ENCODE measurements around the gene DNAAF5. TPM values are rescaled to one million over a fixed set of nuclear protein-coding genes. Genes with fewer than 3 reads are reported as not detected.

Gene DNAAF5
- total RNA-seq, 2 donors from 2014 or later = 17.9 to 46.5 TPM

DNA sequence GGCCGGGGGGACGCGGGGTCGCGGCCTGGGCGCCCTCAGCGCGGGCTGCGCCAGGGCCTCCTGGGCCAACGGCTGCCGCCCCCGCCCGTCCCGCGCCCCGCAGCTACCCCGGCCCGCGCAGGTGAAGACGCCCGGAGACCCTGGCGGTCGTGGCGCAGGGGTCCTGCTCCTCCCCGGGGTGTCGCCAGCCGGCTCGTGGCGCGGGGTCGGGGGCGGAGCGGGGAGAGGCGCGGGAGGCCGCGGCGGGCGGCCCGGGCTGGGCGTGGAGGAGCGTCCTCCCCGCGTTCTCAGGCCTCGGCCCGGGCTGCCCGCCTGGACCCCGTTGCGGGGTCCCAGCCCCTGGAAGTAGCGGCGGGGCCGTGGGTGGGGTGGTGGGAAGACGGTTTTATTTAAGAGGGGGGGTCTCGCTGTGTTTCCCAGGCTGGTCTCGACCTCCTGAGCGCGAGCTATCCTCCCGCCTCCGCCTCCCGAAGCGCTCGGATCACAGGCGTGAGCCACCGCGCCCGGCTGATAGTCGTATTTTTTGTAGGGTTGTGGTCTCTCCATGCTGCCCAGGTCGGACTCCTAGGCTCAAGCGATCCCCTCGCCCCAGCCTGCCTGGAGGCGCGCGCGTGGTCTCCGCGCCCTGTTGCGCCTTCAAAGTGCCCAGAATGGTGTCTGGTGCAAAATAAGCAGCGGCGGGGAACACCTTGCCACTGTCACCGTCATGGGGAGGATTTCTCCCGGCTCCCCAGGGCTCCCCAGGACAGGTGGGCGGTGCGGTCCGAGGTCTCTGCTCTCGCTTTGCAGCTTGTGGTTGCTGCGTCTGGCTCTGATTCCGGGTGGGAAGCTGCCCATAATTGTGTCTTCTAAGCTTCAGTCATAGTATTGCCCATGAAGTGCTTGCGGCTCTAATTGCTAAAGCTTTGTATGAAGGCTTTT lies 90.5 kb downstream of the DNAAF5 start:
- intact Hi-C loops (cut with DNase I) = no loop called here
- peak in 2 of 4 donors; percentile 38 to 46 for DNase-seq
- H3K4me1 ChIP-seq = peaks cover 49% of the 10 kb centered on the region

DNA sequence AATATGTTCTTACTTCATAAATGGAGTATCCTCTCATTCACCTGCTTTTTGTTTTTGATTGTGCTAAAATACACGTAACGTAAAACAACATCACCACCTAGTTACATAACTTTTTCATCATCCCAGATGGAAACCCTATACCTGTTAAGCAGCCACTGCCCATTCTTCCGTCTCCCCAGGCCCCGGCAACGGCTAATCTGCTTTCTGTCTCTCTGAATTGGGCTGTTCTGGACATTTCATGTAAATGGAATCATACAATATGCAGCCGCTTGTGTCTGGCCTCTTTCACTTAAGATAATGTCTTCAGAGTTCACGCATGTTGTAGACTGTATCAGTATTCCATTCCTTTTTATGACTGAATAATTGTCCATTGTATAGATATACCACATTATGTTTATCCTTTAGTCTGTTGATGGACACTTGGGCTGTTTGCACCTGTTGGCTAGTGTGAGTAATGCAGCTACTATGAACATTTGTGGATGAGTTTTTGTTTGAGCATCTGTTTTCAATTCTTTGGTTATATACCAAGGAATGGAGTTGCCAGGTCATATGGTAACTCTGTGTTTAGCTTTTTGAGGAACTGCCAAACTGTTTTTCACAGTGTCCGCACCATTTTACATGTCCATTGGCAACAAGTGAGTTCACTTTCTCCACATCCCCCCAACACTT lies 91.7 kb downstream of the DNAAF5 start:
- DNase-seq (no peak), ATAC-seq (no peak)
- peaks cover 0 to 4% (median 0%) of the 10 kb centered on the region in 3 donors for H3K9me3 ChIP-seq
- 86 to 88% methylated on average over 7 to 8 of the region's 8 CpGs for WGBS, 2 donors
- H3K27ac ChIP-seq = peak overlapping the region in 1 of 4 donors; percentile 78
- H3K36me3 ChIP-seq (replicated peaks in 1 of 2; ENCODE audit: insufficient read depth in 1 of 2, low read depth in 2 of 2) = no peaks in the 10 kb centered on the region
- peaks cover 50% of the 10 kb centered on the region for H3K4me1 ChIP-seq
- no peaks in the 10 kb centered on the region for H3K27me3 ChIP-seq
- H3K4me3 ChIP-seq = no peak overlapping the region
- intact Hi-C loops (cut with DNase I) = no loop called here
- TF ChIP-seq, protein P1, sequence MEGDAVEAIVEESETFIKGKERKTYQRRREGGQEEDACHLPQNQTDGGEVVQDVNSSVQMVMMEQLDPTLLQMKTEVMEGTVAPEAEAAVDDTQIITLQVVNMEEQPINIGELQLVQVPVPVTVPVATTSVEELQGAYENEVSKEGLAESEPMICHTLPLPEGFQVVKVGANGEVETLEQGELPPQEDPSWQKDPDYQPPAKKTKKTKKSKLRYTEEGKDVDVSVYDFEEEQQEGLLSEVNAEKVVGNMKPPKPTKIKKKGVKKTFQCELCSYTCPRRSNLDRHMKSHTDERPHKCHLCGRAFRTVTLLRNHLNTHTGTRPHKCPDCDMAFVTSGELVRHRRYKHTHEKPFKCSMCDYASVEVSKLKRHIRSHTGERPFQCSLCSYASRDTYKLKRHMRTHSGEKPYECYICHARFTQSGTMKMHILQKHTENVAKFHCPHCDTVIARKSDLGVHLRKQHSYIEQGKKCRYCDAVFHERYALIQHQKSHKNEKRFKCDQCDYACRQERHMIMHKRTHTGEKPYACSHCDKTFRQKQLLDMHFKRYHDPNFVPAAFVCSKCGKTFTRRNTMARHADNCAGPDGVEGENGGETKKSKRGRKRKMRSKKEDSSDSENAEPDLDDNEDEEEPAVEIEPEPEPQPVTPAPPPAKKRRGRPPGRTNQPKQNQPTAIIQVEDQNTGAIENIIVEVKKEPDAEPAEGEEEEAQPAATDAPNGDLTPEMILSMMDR (IDR thresholded peaks at IDR 0.05) = peak in 5 of 7 experiments; percentile 24 to 42 (median 33)
- no peak for TF ChIP-seq POLR2A (IDR thresholded peaks at IDR 0.05)

More for the DNA sequence above, 90.5 kb downstream of the DNAAF5 start:
- Histone ChIP-seq H3K9me3 (peaks cover 0 to 3% (median 0%) of the 10 kb centered on the region in 3 donors), H3K27ac (peak overlapping the region; percentile 77 to 91 (median 79)), H3K27me3 (no peaks in the 10 kb centered on the region), H3K4me3 (peak overlapping the region; percentile 49 to 63), H3K36me3 (replicated peaks in 1 of 2; ENCODE audit: insufficient read depth in 1 of 2, low read depth in 2 of 2) (no peaks in the 10 kb centered on the region)
- ATAC-seq = peak; percentile 22
- TF ChIP-seq, protein P1 (IDR thresholded peaks at IDR 0.05) = no peak
- peak in 1 of 3 donors; percentile 41 for TF ChIP-seq POLR2A (IDR thresholded peaks at IDR 0.05)
- WGBS, 2 donors = 1 to 2% methylated on average over 11 to 74 of the region's 88 CpGs

DNA sequence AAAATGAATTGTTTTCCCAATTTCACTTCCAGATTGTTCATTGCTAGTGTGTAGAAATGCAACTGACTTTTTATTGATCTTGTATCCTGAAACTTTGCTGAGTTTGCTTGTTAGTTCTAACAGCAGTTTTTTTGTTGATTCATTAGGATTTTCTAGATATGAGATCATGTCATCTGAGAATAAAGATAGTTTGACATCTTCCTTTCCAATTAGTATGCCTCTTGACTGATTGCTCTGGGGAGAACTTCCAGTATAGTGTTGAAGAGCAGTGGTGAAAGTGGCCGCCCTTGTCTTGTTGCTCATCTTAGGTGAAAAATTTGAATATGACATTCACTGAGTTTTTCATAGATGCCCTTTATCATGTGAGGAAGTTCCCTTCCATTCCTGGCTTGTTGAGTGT lies 93.8 kb downstream of the DNAAF5 start:
- no peak for ATAC-seq
- Histone ChIP-seq H3K9me3 (peaks cover 0 to 4% (median 0%) of the 10 kb centered on the region in 3 donors), H3K4me1 (peaks cover 54% of the 10 kb centered on the region), H3K27me3 (no peaks in the 10 kb centered on the region), H3K4me3 (no peak overlapping the region), H3K36me3 (replicated peaks in 1 of 2; ENCODE audit: insufficient read depth in 1 of 2, low read depth in 2 of 2) (no peaks in the 10 kb centered on the region), H3K27ac (no peak overlapping the region)
- TF ChIP-seq POLR2A (IDR thresholded peaks at IDR 0.05) = no peak
- TF ChIP-seq, protein P1 (IDR thresholded peaks at IDR 0.05) = no peak
- intact Hi-C loops (cut with DNase I) = no loop called here
- DNase-seq = no peak
- WGBS, 2 donors = 92 to 100% methylated on average over 1 of the region's 1 CpG

DNA sequence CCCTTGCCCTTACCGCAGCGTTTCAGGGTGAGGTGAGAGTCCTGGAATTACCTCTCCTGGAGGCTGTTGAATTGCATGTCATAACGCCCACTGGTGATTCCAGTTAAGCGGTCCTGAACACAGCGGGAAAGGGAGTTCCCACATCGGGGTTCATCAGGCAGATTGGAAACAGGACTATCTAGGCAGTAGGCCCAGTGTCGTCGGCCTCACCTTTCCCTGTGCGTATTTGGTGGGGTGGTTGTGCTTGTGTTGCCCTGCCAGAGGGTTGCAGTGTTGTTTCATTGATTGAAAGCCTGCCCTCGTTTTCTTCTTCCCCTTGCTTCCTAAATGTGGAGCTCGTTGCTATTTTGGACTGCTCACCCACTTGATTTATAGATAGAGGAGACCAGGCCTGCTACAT lies 95.2 kb downstream of the DNAAF5 start:
- Histone ChIP-seq H3K36me3 (replicated peaks in 1 of 2; ENCODE audit: insufficient read depth in 1 of 2, low read depth in 2 of 2) (no peaks in the 10 kb centered on the region), H3K9me3 (peaks cover 0 to 4% (median 0%) of the 10 kb centered on the region in 3 donors), H3K4me3 (no peak overlapping the region), H3K27me3 (no peaks in the 10 kb centered on the region), H3K4me1 (peaks cover 48% of the 10 kb centered on the region), H3K27ac (peak overlapping the region in 1 of 4 donors; percentile 4)
- no peak for ATAC-seq
- TF ChIP-seq POLR2A (IDR thresholded peaks at IDR 0.05) = no peak
- TF ChIP-seq, protein P1 (IDR thresholded peaks at IDR 0.05) = no peak
- no peak for DNase-seq
- intact Hi-C loops (cut with DNase I) = no loop called here
- WGBS, 2 donors = 67 to 73% methylated on average over 8 to 11 of the region's 11 CpGs

Data from body of pancreas (tissue), 4 donors.